Transverse colon (tissue), 3 donors: ENCODE measurements around the gene ACLY.

Experiments
- CTCF ChIP-seq, 5 experiments: fragments of 200-600 bp in 3 of 5; fragments of 450-650 bp in 2 of 5; sonication (generic) in 3 of 5; IDR thresholded peaks; 1 replicate in 2 of 5; 2 replicates in 3 of 5; pipeline ENCODE4 v1.5.1; 2016 to 2017; ENCODE audit warnings: antibody characterized with exemption in 5 of 5, inconsistent platforms in 3 of 5, mild to moderate bottlenecking in 2 of 5, moderate library complexity in 1 of 5
- EP300 ChIP-seq: sonication (generic); formaldehyde crosslinking; IDR thresholded peaks from one replicate; pipeline ENCODE4 v1.6.1; 2017; ENCODE audit warnings: antibody characterized with exemption, low read depth
- POLR2A ChIP-seq: fragments of 450-650 bp; IDR thresholded peaks from one replicate; pipeline ENCODE4 v1.6.1; 2016; ENCODE audit warnings: antibody characterized with exemption, mild to moderate bottlenecking, moderate library complexity

- TF ChIP-seq CTCF (IDR thresholded peaks at IDR 0.05) (no peak), POLR2A (no peak), EP300 (no peak)
Observed at GRCh38 chr17:41836550-41837196, 82.1 kb downstream of the ACLY start.
